Hematopoietic multipotent progenitor cell (in vitro differentiated cells): Measurements from ENCODE around the gene RESF1. TPM values are rescaled to one million over a fixed set of nuclear protein-coding genes. Genes with fewer than 3 reads are reported as not detected.
"Not testable (repeated sequence)": the region's sequence is repeated elsewhere in the genome, so short reads cannot be mapped to it uniquely, and the experiment has no call there.

Experiments
- DNase-seq, 3 donors: peaks; one replicate each; pipeline ENCODE4 v3.0.0-alpha.2; 2011 to 2015; ENCODE audit warnings: low read depth in 2 of 3, low spot score in 2 of 3
- total RNA-seq: library from RNA; depleted of rRNA; stranded (reverse); fragments of >200 nt; gene quantifications from one replicate; pipeline ENCODE4 v1.2.3, GENCODE V29; 2012

The RESF1 gene
- 12.9 TPM for total RNA-seq

- peak; percentile 75 to 90 (median 86) for DNase-seq
Observed at GRCh38 chr12:31959161-31959700, at the start of gene RESF1. Gene RESF1, plus strand, starts transcription at chr12:31959415. Its CDS starts 21,541 bp downstream, at chr12:31980956.

- no peak for DNase-seq
Observed at GRCh38 chr12:31914927-31915326, 44.3 kb upstream of the RESF1 start.

- DNase-seq: no peak
Observed at GRCh38 chr12:31915446-31915845, 43.8 kb upstream of the RESF1 start.

GRCh38 chr12:31922341-31923062 is 36.7 kb upstream of the RESF1 start:
- DNase-seq: no peak

GRCh38 chr12:31923063-31923412 is 36.2 kb upstream of the RESF1 start:
- DNase-seq: no peak

- no peak for DNase-seq
Observed at GRCh38 chr12:31928246-31929026, 30.8 kb upstream of the RESF1 start.

GRCh38 chr12:31929027-31929526 is 30.1 kb upstream of the RESF1 start:
- no peak for DNase-seq

- DNase-seq: no peak
Observed at GRCh38 chr12:31931796-31932715, 27.2 kb upstream of the RESF1 start.

GRCh38 chr12:31944299-31944698 is 14.9 kb upstream of the RESF1 start:
- no peak for DNase-seq

- no peak for DNase-seq
Observed at GRCh38 chr12:31947971-31948370, 11.2 kb upstream of the RESF1 start.

- not testable (repeated sequence) for DNase-seq
Observed at GRCh38 chr12:31948697-31949359, 10.4 kb upstream of the RESF1 start.

- no peak for DNase-seq
Observed at GRCh38 chr12:31950088-31950487, 9.1 kb upstream of the RESF1 start.

GRCh38 chr12:31950492-31950891 is 8.7 kb upstream of the RESF1 start:
- DNase-seq: no peak

- DNase-seq: no peak
Observed at GRCh38 chr12:31951008-31951407, 8.2 kb upstream of the RESF1 start.

- DNase-seq: no peak
Observed at GRCh38 chr12:31951939-31952338, 7.3 kb upstream of the RESF1 start.

- DNase-seq: no peak
Observed at GRCh38 chr12:31952418-31952817, 6.8 kb upstream of the RESF1 start.

GRCh38 chr12:31954925-31955858 is 4.0 kb upstream of the RESF1 start:
- DNase-seq: peak in 2 of 3 donors; percentile 21 to 22

GRCh38 chr12:31958569-31959160 is 550 bp upstream of the RESF1 start:
- no peak for DNase-seq
